Measurements from ENCODE around the gene TCFL5.

DNA sequence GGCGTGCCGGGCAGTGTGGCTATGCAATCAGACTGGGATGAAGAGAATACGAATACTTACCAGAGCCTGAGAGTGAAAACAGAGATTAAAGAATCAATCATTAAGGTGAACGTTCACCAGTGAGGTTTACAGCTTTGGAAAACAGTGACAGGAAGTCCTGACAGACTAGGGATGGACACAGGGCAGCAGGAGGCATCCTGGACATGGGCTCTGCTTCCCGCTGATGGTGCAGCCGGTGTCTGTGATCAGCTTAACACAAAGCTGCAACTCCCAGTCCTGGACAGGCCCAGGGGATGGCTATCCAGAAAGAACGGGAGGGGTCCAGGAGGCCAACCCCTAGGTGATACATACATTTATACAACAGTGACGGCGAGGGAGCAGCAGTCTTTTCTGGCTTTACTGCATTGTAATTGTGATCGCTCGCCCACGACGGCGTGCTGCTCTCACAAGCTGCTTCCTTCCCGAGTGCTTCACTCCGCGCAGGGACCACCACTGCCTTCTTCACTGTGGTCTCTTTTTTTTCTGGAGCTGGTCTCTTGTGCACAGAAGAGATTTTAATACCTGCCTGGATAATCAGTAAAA is 44.0 kb upstream of the TCFL5 start:
- TF ChIP-seq, protein P1, sequence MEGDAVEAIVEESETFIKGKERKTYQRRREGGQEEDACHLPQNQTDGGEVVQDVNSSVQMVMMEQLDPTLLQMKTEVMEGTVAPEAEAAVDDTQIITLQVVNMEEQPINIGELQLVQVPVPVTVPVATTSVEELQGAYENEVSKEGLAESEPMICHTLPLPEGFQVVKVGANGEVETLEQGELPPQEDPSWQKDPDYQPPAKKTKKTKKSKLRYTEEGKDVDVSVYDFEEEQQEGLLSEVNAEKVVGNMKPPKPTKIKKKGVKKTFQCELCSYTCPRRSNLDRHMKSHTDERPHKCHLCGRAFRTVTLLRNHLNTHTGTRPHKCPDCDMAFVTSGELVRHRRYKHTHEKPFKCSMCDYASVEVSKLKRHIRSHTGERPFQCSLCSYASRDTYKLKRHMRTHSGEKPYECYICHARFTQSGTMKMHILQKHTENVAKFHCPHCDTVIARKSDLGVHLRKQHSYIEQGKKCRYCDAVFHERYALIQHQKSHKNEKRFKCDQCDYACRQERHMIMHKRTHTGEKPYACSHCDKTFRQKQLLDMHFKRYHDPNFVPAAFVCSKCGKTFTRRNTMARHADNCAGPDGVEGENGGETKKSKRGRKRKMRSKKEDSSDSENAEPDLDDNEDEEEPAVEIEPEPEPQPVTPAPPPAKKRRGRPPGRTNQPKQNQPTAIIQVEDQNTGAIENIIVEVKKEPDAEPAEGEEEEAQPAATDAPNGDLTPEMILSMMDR (IDR thresholded peaks at IDR 0.05): no peak
- no peak for TF ChIP-seq ZFX (IDR thresholded peaks at IDR 0.05; ENCODE audit: borderline replicate concordance)
